Activated CD8-positive, alpha-beta memory T cell treated with anti-CD3 and anti-CD28 coated beads, Interleukin-2, amount 10 ng/mL, durations not matched to agents 7 days and 5 days (primary cell): ENCODE results near the gene GDF2. TPM values are rescaled to one million over a fixed set of nuclear protein-coding genes. Genes with fewer than 3 reads are reported as not detected.

Experiments
- ATAC-seq: fragments of 150-1000 bp; cut with Tn5 transposase; one replicate; pipeline ENCODE4 v1.10.0; 2021; ENCODE audit warnings: moderate library complexity
- CTCF ChIA-PET: fragments of 350-600 bp; sonication (Branson Sonifier 250); formaldehyde crosslinking; loops from one replicate; lab custom pipeline; 2021; ENCODE audit warnings: antibody characterized with exemption; lab: Charles Lee
- DNase-seq: peaks from one replicate; pipeline ENCODE4 v3.0.0-alpha.2; 2020
- H3K27ac Mint-ChIP-seq: one replicate; pipeline ENCODE4 v1.8.0; 2021; ENCODE audit warnings: mild to moderate bottlenecking, mixed read lengths
- H3K27me3 Mint-ChIP-seq: one replicate; pipeline ENCODE4 v1.8.0; 2021; ENCODE audit warnings: mixed read lengths
- H3K36me3 Mint-ChIP-seq: one replicate; pipeline ENCODE4 v1.8.0; 2021; ENCODE audit warnings: mild to moderate bottlenecking, mixed read lengths
- H3K4me1 Mint-ChIP-seq: one replicate; pipeline ENCODE4 v1.8.0; 2021; ENCODE audit warnings: mixed read lengths
- H3K4me3 Mint-ChIP-seq: one replicate; pipeline ENCODE4 v1.8.0; 2021; ENCODE audit warnings: mild to moderate bottlenecking, moderate library complexity, mixed read lengths
- H3K9me3 Mint-ChIP-seq: one replicate; pipeline ENCODE4 v1.8.0; 2022; ENCODE audit warnings: low read depth, mixed read lengths
- total RNA-seq, 2 experiments: library from RNA; stranded (reverse); gene quantifications; one replicate each; pipeline ENCODE4 v1.2.3, GENCODE V29; 2021

GDF2 gene
- total RNA-seq, 2 experiments from 2014 or later = not detected

DNA sequence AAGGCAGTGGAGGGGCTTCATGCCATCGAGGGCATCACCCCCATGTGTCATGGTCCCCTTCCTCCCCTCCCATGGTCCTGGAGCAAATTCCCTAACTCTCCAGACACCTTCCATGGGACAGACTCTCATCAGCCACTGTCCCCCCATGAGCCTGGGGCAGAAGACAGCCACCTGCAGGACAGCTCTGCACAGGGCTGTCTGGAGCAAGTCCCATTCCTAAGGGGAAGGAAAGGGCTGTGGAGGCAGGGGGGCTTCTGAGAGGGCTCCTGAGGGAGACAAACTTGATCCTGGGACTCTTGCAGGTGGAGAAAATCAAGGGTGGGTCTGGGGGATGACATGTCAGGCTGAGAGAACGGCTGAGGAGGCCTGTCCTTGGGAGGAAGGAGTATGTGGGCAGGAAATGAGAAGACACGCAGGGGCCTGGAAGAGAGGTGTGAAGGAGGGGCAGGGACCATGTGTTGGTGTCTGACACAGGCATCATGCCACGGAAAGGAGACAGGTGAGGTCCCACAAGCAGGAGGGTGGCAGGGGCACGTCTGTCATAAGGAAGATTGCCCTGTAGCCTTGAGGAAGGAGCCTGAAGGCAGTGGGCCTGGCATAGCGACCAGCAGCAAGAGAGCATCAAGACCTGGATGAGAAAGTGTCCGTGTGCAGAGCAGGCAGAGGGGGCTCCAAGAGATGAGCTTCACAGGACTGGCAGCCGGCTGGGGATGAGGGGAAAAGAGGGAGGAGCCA, 36.7 kb upstream of the GDF2 start:
- peak; percentile 27 for ATAC-seq
- DNase-seq = peak; percentile 28
- CTCF ChIA-PET = interaction anchor here (2.2 kb wide), 1 partner anchor 238 kb away, joined by 6 read pairs; no protein-coding TSS in a partner anchor
- Mint-ChIP-seq H3K9me3 (no peaks in the 10 kb centered on the region), H3K27me3 (no peaks in the 10 kb centered on the region), H3K4me3 (no peak overlapping the region), H3K27ac (no peak overlapping the region), H3K36me3 (no peaks in the 10 kb centered on the region), H3K4me1 (peaks cover 16% of the 10 kb centered on the region)

DNA sequence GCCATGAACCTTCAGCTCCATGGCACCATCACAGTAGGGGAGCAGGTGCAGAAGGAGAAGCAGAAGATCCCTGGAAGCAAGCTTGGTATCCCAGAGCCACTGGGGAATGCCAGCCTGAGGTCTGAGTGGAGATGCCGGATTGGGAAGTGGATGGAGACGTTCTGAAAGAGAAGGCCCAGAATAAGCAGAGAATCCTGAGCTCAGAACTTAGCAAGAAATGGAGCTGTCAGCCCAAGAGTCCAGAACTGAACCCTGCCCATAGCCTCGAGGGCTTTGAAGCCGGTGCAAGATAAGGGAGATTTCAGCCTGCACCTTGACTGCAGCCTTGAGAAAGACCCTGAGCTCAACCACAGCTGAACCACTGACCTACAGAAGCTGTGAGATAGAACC, 36.1 kb upstream of the GDF2 start:
- H3K4me3 Mint-ChIP-seq = no peak overlapping the region
- ATAC-seq = no peak
- CTCF ChIA-PET = interaction anchor here (2.2 kb wide), 1 partner anchor 238 kb away, joined by 6 read pairs; no protein-coding TSS in a partner anchor
- no peaks in the 10 kb centered on the region for H3K9me3 Mint-ChIP-seq
- H3K36me3 Mint-ChIP-seq = no peaks in the 10 kb centered on the region
- H3K27ac Mint-ChIP-seq = no peak overlapping the region
- H3K4me1 Mint-ChIP-seq = peaks cover 16% of the 10 kb centered on the region
- peak; percentile 18 for DNase-seq
- H3K27me3 Mint-ChIP-seq = no peaks in the 10 kb centered on the region

DNA sequence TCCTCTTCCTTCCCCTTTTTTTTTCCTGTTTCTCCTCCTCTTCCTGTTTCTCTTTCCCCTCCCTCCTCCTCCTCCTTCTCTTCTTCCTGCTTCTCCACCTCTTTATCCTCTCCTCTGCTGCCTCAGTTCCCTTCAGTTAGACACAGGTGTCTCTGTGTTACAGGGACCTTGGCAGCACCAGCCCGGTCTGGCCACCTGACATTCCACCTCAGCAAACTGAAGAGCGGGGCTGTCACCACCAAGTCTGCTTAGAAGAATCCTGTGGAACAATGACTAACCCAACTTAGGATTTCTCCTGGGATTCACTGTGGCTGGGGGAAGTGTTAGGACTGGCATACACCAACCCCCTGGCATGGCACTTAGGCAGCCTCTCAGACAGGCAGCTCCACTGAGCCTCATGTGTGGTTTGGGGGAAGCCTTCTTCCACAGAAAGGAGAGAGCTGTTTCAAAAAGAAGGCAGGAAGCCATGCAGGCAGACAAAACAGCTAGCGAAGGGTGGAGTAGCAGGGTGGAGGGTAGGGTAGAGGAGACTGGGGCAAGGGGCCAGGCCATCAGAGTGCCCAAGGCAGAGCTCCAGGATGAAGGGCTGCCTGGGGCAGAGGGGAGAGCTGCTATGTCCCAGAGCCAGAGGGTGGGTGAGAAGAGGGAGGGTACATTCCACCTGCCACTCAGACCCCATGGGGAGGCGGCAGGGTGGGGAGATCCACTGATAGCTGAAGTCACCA, 35.5 kb upstream of the GDF2 start:
- Mint-ChIP-seq H3K4me1 (peaks cover 16% of the 10 kb centered on the region), H3K27ac (no peak overlapping the region), H3K4me3 (no peak overlapping the region), H3K27me3 (no peaks in the 10 kb centered on the region), H3K9me3 (no peaks in the 10 kb centered on the region), H3K36me3 (no peaks in the 10 kb centered on the region)
- CTCF ChIA-PET = interaction anchor here (2.2 kb wide), 1 partner anchor 239 kb away, joined by 6 read pairs; no protein-coding TSS in a partner anchor
- ATAC-seq = no peak
- peak; percentile 34 for DNase-seq

DNA sequence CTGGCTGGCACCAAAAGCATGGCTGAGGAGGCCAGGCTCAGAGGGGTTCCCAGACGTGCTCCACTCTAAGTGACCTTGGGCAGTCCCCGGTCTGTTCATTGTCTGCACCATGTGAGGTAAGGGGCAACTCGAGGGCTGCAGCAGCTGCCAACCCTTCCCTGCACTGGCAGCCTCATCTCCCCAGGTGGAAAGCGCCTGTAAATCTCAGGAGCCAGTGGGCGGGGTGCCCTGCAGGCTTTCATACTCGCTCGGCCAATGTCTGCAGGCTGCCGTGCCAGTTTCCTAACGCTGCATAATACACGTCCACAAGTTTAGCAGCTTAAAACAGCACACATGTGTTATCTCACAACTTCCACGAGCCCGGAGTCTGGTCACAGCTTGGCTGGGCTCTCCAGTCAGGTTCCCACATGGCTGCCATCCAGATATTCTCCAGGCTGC, 34.9 kb upstream of the GDF2 start:
- no peak overlapping the region for H3K4me3 Mint-ChIP-seq
- no peak for ATAC-seq

DNA sequence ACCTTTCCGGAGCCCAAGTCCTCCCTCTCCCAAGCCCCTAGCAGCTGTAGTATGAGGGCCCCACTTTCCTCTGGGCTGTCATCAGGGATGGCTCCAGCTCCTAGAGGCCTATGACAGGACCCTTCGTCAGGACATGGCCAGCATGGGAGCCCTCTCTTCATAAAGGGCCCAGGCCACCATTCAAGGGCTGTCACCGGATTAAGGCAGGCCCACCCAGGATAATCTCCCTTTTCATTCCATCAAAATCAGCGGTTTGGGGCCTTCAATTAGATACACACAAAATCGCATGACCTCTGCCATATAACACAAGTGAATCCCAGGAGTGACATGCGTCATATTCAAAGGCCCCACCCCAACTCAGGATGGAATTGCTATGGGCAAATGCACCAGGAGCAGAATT, 34.4 kb upstream of the GDF2 start:
- no peaks in the 10 kb centered on the region for H3K36me3 Mint-ChIP-seq
- peak; percentile 21 for DNase-seq
- CTCF ChIA-PET = no interaction called here

More for the DNA sequence above, 34.9 kb upstream of the GDF2 start:
- H3K4me1 Mint-ChIP-seq = peaks cover 16% of the 10 kb centered on the region
- no peaks in the 10 kb centered on the region for H3K9me3 Mint-ChIP-seq
- H3K27me3 Mint-ChIP-seq = no peaks in the 10 kb centered on the region
- CTCF ChIA-PET = no interaction called here
- no peak overlapping the region for H3K27ac Mint-ChIP-seq
- peak; percentile 32 for DNase-seq
- H3K36me3 Mint-ChIP-seq = no peaks in the 10 kb centered on the region

DNA sequence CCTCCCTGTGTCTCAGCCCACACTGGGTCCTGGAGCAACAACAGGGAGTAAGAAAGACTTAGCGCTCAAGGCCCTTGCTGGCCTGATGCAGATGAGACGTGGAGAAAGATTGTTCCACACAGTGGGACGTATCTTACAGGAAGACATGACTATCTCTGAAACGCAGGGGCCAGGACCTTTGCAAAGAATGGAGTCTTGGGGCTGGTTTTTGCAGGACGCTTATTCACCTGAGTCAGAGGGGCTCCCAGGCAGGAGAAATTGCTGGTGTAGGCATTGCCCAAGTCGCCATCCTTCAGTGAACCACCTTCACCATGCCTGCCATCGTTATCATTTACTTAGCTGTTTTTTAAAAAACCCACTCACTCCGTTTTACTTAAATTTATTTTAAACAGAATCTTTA, 34.0 kb upstream of the GDF2 start:
- H3K27me3 Mint-ChIP-seq = no peaks in the 10 kb centered on the region
- no peak overlapping the region for H3K27ac Mint-ChIP-seq
- no peak overlapping the region for H3K4me3 Mint-ChIP-seq
- no peaks in the 10 kb centered on the region for H3K36me3 Mint-ChIP-seq
- ATAC-seq (no peak), DNase-seq (no peak)
- H3K9me3 Mint-ChIP-seq = no peaks in the 10 kb centered on the region
- CTCF ChIA-PET = no interaction called here
- H3K4me1 Mint-ChIP-seq = peaks cover 16% of the 10 kb centered on the region

More for the DNA sequence above, 34.4 kb upstream of the GDF2 start:
- Mint-ChIP-seq H3K27ac (no peak overlapping the region), H3K4me1 (peaks cover 16% of the 10 kb centered on the region), H3K27me3 (no peaks in the 10 kb centered on the region), H3K9me3 (no peaks in the 10 kb centered on the region), H3K4me3 (no peak overlapping the region)
- ATAC-seq = no peak

DNA sequence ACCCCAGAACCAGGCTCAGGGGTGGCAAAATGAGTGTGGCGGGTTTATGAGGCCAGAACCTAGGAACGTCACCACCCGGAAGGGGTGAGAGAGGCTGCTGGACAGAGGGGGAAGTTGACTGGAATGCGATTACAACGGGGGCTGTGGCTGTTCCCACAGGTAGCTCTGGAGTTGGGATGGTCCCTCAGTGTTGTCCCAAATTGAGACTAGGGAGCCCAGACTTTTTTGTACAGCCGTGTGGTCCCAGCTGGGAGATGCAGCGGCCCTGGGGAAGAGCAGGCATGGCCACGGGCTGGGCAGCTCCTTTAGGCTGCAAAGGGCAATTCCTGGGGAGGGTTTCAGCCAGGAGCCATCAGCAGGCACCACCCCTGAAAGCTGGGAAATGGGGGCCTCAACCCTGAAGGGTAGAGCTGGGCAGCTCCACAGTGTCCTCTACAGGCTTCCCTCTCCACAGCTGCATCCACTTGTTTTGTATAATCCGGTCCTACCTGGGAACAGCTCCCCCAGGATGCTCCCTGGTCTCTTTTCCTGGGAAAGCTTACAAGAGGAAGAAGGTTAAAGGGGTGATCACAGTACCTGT, 33.2 kb upstream of the GDF2 start:
- DNase-seq (peak; percentile 34), ATAC-seq (no peak)
- no peaks in the 10 kb centered on the region for H3K27me3 Mint-ChIP-seq
- H3K27ac Mint-ChIP-seq = no peak overlapping the region
- H3K4me1 Mint-ChIP-seq = peaks cover 16% of the 10 kb centered on the region
- no peak overlapping the region for H3K4me3 Mint-ChIP-seq
- no peaks in the 10 kb centered on the region for H3K36me3 Mint-ChIP-seq
- no peaks in the 10 kb centered on the region for H3K9me3 Mint-ChIP-seq
- CTCF ChIA-PET = no interaction called here

DNA sequence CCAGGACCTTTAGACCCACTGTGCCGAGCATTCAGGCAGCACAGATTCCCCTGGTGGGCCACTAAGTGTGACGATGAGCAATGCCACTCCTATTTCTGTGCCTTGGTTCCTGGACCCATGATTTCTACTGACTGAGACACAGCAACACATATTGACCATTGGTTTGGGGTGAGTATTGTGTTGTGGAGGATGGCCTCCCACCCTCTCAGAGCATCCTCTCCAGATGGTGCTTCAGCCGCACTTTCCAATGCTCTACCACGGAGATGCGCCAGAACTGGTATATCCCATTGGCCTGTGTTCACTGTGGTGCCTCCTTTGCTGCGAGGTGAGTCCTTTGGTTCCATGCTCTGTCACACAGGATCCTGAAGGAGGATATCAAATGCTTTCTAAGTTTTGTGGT, 32.3 kb upstream of the GDF2 start:
- DNase-seq (peak; percentile 2), ATAC-seq (no peak)
- Mint-ChIP-seq H3K27me3 (no peaks in the 10 kb centered on the region), H3K27ac (no peak overlapping the region), H3K4me3 (no peak overlapping the region), H3K36me3 (no peaks in the 10 kb centered on the region), H3K4me1 (peaks cover 15% of the 10 kb centered on the region), H3K9me3 (no peaks in the 10 kb centered on the region)
- CTCF ChIA-PET = interaction anchor here (1.4 kb wide), 1 partner anchor 19 kb away, joined by 3 read pairs; no protein-coding TSS in a partner anchor

DNA sequence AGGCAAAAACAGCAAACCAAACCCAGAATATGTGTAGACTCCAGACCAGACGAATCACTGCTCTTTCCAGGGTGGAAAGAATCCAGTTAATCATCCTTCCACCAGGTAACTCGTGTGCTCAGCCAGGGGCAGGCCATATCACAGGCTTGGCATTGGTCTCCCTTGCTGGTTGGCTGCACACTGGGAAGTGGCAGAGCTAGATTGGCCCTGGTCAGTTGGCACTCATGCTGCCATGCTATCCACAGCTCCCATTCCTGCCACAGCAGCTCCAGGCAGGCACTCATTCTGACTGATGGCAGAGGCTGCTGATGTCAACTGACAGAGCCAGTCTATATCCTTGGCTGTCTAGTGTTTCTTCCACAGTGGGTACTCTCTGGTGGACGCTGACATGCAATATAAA, 31.9 kb upstream of the GDF2 start:
- DNase-seq (peak; percentile 15), ATAC-seq (no peak)
- Mint-ChIP-seq H3K9me3 (no peaks in the 10 kb centered on the region), H3K27ac (no peak overlapping the region), H3K4me1 (peaks cover 13% of the 10 kb centered on the region), H3K4me3 (no peak overlapping the region), H3K27me3 (no peaks in the 10 kb centered on the region), H3K36me3 (no peaks in the 10 kb centered on the region)
- CTCF ChIA-PET = interaction anchor here (1.4 kb wide), 1 partner anchor 18 kb away, joined by 3 read pairs; no protein-coding TSS in a partner anchor

DNA sequence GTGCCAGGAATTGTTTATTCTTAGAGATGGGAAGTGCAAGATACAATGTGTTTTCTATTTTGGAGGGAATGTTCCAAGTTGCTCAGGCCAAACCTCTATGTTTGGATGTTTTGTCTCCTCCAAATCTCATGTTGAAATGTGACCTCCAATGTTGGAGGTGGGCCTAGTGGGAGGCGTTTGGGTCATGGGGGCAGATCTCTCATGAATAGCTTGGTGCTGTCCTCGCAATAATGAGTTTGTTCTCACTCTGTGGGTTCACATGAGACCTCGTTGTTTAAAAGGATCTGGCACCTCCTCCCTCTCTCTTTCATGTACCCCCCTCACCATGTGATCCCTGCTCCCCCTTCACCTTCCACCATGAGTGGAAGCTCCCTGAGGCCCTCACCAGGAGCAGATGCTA, 30.6 kb upstream of the GDF2 start:
- no peak overlapping the region for H3K27ac Mint-ChIP-seq
- peaks cover 8% of the 10 kb centered on the region for H3K27me3 Mint-ChIP-seq
- CTCF ChIA-PET = interaction anchor here (1.6 kb wide), 1 partner anchor 12 kb away, joined by 3 read pairs; no protein-coding TSS in a partner anchor
- peaks cover 4% of the 10 kb centered on the region for H3K4me1 Mint-ChIP-seq
- DNase-seq (no peak), ATAC-seq (no peak)
- H3K9me3 Mint-ChIP-seq = no peaks in the 10 kb centered on the region
- no peak overlapping the region for H3K4me3 Mint-ChIP-seq
- no peaks in the 10 kb centered on the region for H3K36me3 Mint-ChIP-seq

DNA sequence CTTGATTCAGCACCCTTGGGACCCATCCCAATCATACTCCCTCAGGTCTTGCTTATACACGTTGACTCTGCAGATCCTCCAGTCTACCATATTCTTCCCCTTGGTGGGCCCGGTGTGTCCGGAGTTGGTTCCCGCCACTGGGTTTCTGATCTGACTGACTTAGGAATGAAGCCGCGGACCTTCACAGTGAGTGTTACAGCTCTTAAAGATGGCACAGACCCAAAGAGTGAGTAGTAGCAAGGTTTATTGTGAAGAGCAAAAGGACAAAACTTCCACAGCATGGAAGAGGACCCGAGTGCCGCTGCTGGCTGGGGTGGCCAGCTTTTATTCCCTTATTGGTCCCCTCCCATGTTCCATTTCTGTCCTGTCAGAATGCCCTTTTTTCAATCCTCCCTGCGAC, 28.2 kb upstream of the GDF2 start:
- no peak for ATAC-seq
- DNase-seq = peak; percentile 23
- CTCF ChIA-PET = interaction anchor here (1.4 kb wide), 1 partner anchor 15 kb away, joined by 3 read pairs; no protein-coding TSS in a partner anchor
- Mint-ChIP-seq H3K27ac (no peak overlapping the region), H3K36me3 (no peaks in the 10 kb centered on the region), H3K4me1 (no peaks in the 10 kb centered on the region), H3K9me3 (no peaks in the 10 kb centered on the region), H3K27me3 (peaks cover 28% of the 10 kb centered on the region), H3K4me3 (no peak overlapping the region)

DNA sequence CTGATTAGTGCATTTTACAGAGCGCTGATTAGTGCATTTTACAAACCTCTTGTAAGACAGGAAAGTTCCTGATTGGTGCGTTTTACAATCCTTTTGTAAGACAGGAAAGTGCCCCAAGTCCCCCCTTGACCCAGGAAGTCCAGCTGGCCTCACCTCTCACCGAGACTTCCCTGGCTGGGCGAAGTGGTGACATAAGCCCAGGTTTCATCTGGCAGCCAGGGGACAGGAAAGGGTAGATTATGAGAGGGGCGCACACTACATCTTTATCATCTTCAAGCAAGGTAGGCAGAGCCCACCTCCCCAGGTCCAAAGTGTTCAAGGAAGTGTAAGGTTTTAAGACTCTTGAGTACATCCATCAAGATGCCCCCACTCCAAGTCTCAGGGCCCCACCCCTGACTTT, 27.8 kb upstream of the GDF2 start:
- no peak overlapping the region for H3K27ac Mint-ChIP-seq
- ATAC-seq (no peak), DNase-seq (peak; percentile 12)
- no peak overlapping the region for H3K4me3 Mint-ChIP-seq
- CTCF ChIA-PET = no interaction called here
- no peaks in the 10 kb centered on the region for H3K9me3 Mint-ChIP-seq
- H3K4me1 Mint-ChIP-seq = no peaks in the 10 kb centered on the region
- H3K36me3 Mint-ChIP-seq = no peaks in the 10 kb centered on the region
- H3K27me3 Mint-ChIP-seq = peaks cover 33% of the 10 kb centered on the region

DNA sequence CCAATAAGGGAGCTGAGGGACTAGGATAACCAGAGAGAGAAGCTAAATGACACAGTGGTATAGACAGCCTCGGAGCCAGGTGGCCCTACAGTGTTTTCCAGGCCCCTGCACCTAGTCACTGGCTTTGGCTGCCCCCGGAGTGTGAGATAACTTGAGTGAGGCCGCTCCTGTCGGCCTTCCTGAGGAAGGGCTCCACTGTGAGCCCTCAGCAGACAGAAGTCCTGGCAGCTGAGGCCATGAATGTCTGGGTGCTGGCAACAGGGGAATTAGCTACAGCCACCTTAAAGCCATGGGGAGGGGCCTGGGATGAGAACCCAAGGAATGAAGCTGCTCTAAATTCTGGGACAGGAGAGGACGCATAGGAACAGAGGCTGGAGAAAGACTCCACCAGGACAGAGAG, 26.8 kb upstream of the GDF2 start:
- no peak overlapping the region for H3K4me3 Mint-ChIP-seq
- CTCF ChIA-PET = no interaction called here
- ATAC-seq (no peak), DNase-seq (no peak)
- peaks cover 36% of the 10 kb centered on the region for H3K27me3 Mint-ChIP-seq
- H3K9me3 Mint-ChIP-seq = no peaks in the 10 kb centered on the region
- no peaks in the 10 kb centered on the region for H3K4me1 Mint-ChIP-seq
- no peak overlapping the region for H3K27ac Mint-ChIP-seq
- H3K36me3 Mint-ChIP-seq = no peaks in the 10 kb centered on the region
